ENCODE measurements around the gene PLA2G4F. TPM values are rescaled to one million over a fixed set of nuclear protein-coding genes. Genes with fewer than 3 reads are reported as not detected.
"Not testable (repeated sequence)": the region's sequence is repeated elsewhere in the genome, so short reads cannot be mapped to it uniquely, and the experiment has no call there.

Gene PLA2G4F
- total RNA-seq, 1 donor from 2014 or later = not detected

- H3K27me3 Mint-ChIP-seq (ENCODE audit: low read depth) = peaks cover 8% of the 10 kb centered on the region
- DNase-seq (ENCODE audit: low spot score) = no peak
- H3K4me1 Mint-ChIP-seq (ENCODE audit: low read depth) = no peaks in the 10 kb centered on the region
- intact Hi-C loops (cut with micrococcal nuclease) = no loop called here
- H3K27ac Mint-ChIP-seq = no peak overlapping the region
- H3K36me3 Mint-ChIP-seq (ENCODE audit: low read depth) = no peaks in the 10 kb centered on the region
- H3K4me3 Mint-ChIP-seq (ENCODE audit: low read depth) = no peak overlapping the region
- no peaks in the 10 kb centered on the region for H3K9me3 Mint-ChIP-seq
Measured at GRCh38 chr15:42092398-42093318, 63.8 kb downstream of the PLA2G4F start.

GRCh38 chr15:42091753-42092397, 64.6 kb downstream of the PLA2G4F start:
- H3K36me3 Mint-ChIP-seq (ENCODE audit: low read depth); H3K4me3 Mint-ChIP-seq (ENCODE audit: low read depth); intact Hi-C loops (cut with micrococcal nuclease); H3K27me3 Mint-ChIP-seq (ENCODE audit: low read depth); H3K4me1 Mint-ChIP-seq (ENCODE audit: low read depth); H3K9me3 Mint-ChIP-seq; DNase-seq (ENCODE audit: low spot score); H3K27ac Mint-ChIP-seq: not testable (repeated sequence)

GRCh38 chr15:42090781-42091180, 65.7 kb downstream of the PLA2G4F start:
- no peak overlapping the region for H3K27ac Mint-ChIP-seq
- no peak for DNase-seq (ENCODE audit: low spot score)
- H3K4me3 Mint-ChIP-seq (ENCODE audit: low read depth) = no peak overlapping the region
- intact Hi-C loops (cut with micrococcal nuclease) = no loop called here
- no peaks in the 10 kb centered on the region for H3K36me3 Mint-ChIP-seq (ENCODE audit: low read depth)
- H3K9me3 Mint-ChIP-seq = no peaks in the 10 kb centered on the region
- H3K27me3 Mint-ChIP-seq (ENCODE audit: low read depth) = peaks cover 8% of the 10 kb centered on the region
- no peaks in the 10 kb centered on the region for H3K4me1 Mint-ChIP-seq (ENCODE audit: low read depth)

- H3K4me1 Mint-ChIP-seq (ENCODE audit: low read depth) = no peaks in the 10 kb centered on the region
- no peak for DNase-seq (ENCODE audit: low spot score)
- peaks cover 8% of the 10 kb centered on the region for H3K27me3 Mint-ChIP-seq (ENCODE audit: low read depth)
- no peak overlapping the region for H3K4me3 Mint-ChIP-seq (ENCODE audit: low read depth)
- no peaks in the 10 kb centered on the region for H3K9me3 Mint-ChIP-seq
- intact Hi-C loops (cut with micrococcal nuclease) = no loop called here
- no peaks in the 10 kb centered on the region for H3K36me3 Mint-ChIP-seq (ENCODE audit: low read depth)
- no peak overlapping the region for H3K27ac Mint-ChIP-seq
Measured at GRCh38 chr15:42090370-42090769, 66.1 kb downstream of the PLA2G4F start.

- no peaks in the 10 kb centered on the region for H3K4me1 Mint-ChIP-seq (ENCODE audit: low read depth)
- no peaks in the 10 kb centered on the region for H3K36me3 Mint-ChIP-seq (ENCODE audit: low read depth)
- H3K27ac Mint-ChIP-seq = no peak overlapping the region
- no peak overlapping the region for H3K4me3 Mint-ChIP-seq (ENCODE audit: low read depth)
- H3K9me3 Mint-ChIP-seq = no peaks in the 10 kb centered on the region
- intact Hi-C loops (cut with micrococcal nuclease) = no loop called here
- DNase-seq (ENCODE audit: low spot score) = no peak
- H3K27me3 Mint-ChIP-seq (ENCODE audit: low read depth) = peaks cover 8% of the 10 kb centered on the region
Measured at GRCh38 chr15:42089942-42090341, 66.5 kb downstream of the PLA2G4F start.

Other genes starting within 250 kb of the PLA2G4F start
- gene EHD4, start 184.1 kb downstream of the PLA2G4F start, total RNA-seq = 22.3 and 22.7 TPM in 2 replicates
- not detected in 2 replicates for gene PLA2G4E, start 135.6 kb downstream of the PLA2G4F start, total RNA-seq
- not detected in 2 replicates for gene PLA2G4D, start 62.1 kb downstream of the PLA2G4F start, total RNA-seq
- gene VPS39, start 51.7 kb upstream of the PLA2G4F start, total RNA-seq = 67.7 and 70.6 TPM in 2 replicates
- 19.5 and 22.4 TPM in 2 replicates for gene GANC, start 116.6 kb upstream of the PLA2G4F start, total RNA-seq
- 34.1 and 34.8 TPM in 2 replicates for gene TMEM87A, start 116.8 kb upstream of the PLA2G4F start, total RNA-seq
- gene CAPN3, start 202.9 kb upstream of the PLA2G4F start, total RNA-seq = 1.2 and 1.8 TPM in 2 replicates

Measured in activated T-helper 2 cell treated with anti-CD3 and anti-CD28 coated beads, Interferon-gamma antibody, Interleukin-2, Interleukin-4, amounts not matched to agents 10 μg/mL and 5 μg/mL and 100 μg/mL, durations not matched to agents 14 hours and 24 hours and 36 hours (primary cell).